HG02840 (cell line): ENCODE data around the gene IL12RB1.
A peak's percentile ranks its signal among the peaks of the same experiment; 100 is the strongest.
"Not testable (repeated sequence)": the region's sequence is repeated elsewhere in the genome, so short reads cannot be mapped to it uniquely, and the experiment has no call there.

Experiments
- ATAC-seq: cut with Tn5 transposase; IDR thresholded peaks from one replicate; pipeline ENCODE4 v1.9.1; 2021; ENCODE audit warnings: mild to moderate bottlenecking, moderate library complexity, moderate number of reproducible peaks; ENCODE audit not compliant: unreplicated experiment, low FRiP score

The IL12RB1 gene

GRCh38 chr19:18091217-18091608, 4.5 kb upstream of the IL12RB1 start:
- no peak for ATAC-seq

DNA sequence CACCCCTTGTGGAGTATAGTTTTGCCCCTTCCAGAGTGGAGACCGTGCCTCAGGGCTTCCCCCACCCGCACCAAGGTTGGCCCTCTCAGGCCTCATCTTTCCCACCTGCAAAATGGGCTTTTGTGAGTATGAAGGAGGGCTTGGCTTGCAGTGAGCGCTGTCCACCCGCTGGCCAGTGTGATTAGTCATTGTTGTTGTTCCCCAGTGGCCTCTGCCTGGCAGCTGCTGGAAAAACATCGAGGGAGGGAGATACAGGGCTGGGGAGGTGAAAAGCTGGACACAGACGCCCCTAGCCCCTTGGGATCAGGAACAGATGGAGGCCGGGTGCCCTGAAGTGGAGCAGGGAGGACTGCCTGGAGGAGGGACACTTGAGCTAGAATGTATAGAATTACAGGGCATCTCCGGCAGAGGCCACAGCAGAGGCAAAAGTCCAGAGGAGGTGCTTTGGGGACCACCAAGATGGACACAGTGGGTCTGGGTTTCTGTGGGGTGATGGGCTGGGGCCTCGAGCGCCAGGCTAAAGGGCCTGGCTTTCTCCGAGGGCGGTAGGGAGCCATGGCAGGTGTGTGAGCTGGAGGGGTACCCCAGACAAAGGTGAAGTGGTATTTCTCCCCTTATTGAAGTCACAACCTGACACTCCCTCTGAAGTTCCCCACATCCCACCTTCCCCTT, 3.9 kb upstream of the IL12RB1 start:
- no peak for ATAC-seq

DNA sequence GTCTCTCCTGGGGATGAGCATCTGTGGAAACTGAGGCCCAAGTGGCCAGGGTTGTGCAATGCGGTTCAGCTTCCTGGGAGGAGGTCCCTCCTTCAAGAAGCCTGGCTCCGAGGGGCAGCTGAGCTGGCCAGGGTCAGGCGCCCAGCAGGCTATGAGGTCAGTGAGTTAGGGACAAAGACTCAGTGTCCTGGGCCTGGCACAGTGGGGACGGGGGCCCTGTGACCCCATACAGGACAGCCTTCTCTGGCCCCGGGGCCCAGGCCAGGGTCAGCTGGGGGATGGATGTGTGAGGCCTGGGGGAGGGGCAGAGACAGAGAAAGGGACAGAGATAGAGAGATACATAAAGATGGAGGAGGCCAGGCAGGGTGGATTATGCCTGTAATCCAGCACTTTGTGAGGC, 3.0 kb upstream of the IL12RB1 start:
- ATAC-seq, result no peak

DNA sequence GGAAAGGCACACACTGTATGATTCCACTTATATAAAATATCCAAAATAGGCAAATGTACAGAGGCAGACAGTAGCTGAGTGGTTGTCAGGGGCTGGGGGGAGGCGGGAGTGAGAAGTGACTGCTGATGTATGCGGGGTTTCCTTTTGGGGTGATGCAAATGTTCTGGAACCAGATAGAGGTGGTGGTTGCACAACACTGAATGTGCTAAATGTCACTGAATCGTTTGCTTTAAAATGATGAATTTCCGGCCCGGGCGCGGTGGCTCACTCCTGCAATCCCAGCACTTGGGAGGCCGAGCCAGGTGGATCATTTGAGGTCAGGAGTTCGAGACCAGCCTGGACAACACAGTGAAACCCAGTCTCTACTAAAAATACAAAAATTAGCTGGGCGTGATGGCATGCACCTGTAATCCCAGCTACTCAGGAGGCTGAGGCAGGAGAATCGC, 2.4 kb upstream of the IL12RB1 start:
- not testable (repeated sequence) for ATAC-seq

DNA sequence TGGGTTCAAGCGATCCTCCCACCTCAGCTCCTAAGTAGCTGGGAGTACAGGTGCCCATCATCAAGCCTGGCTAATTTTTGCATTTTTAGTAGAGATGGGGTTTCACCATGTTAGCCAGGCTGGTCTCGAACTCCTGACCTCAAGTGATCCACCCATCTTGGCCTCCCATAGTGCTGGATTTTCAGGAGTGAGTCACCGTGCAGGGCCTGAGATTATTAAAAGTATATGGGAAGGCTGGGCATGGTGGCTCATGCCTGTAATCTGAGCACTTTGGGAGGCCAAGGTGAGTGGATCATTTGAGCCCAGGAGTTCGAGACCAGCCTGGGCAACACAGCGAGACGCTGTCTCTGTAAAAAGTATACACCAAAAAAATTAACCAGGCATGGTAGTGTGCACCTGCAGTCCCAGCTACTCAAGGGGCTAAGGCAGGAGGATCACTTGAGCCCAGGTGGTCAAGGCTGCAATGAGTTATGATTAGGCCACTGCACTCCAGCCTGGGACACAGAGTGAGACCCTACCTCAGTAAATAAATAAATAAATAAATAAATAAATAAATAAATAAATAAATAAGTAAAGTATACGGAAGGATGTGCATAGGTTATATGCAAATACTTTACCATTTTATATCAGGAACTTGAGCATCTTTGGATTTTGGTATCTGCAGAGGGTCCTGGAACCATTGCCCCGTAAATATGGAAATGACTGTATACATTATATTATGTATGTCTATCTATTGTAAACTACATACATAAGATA, 854 bp downstream of the IL12RB1 start:
- no peak for ATAC-seq

DNA sequence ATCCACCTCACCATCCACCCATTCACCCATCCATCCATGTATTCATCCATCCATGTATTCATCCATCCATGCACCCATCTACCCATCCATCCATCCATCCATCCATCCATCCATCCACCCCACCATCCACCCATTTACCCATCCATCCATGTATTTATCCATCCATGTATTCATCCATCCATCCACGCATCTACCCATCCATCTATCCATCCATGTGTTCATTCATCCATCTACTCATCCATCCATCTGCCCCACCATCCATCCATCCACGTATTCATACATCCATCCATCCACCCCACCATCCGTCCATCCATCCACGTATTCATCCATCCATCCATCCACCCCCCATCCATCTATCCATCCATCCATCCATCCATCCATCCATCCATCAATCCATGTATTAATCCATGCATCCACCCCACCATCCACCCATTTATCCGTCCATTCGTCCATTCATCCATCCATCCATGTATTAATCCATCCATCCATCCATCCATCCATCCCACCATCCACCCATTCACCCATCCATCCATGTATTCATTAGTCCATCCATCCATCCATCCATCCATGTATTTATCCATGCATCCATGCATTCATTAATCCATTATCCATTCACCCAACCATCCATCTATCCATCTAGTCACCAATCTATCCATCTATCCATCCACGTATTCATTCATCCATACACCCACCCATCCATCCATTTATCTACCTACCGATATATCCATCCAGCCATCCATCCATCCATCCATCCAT, 2.6 kb downstream of the IL12RB1 start:
- ATAC-seq, result no peak

GRCh38 chr19:18074192-18074591, 12.5 kb downstream of the IL12RB1 start:
- ATAC-seq, result no peak

DNA sequence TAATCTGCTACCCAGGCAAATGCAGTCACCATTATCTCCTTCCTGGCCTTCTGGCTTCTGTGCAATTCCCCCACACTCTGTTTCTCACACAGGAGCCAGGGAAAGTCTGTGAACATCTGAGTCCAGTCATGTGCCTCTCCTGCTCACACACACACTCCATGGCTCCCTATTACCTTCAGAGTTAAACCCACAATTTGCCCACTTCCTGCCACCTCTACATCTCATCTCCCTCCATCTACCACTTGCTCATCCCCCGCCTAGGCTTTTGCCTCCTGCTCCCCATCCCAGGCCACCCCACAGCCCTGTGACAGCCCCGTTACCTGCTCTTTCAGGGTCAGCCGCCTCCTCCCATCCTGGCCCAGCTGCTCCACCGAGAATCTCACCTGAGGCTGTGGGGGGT, 13.5 kb downstream of the IL12RB1 start:
- ATAC-seq, result no peak

DNA sequence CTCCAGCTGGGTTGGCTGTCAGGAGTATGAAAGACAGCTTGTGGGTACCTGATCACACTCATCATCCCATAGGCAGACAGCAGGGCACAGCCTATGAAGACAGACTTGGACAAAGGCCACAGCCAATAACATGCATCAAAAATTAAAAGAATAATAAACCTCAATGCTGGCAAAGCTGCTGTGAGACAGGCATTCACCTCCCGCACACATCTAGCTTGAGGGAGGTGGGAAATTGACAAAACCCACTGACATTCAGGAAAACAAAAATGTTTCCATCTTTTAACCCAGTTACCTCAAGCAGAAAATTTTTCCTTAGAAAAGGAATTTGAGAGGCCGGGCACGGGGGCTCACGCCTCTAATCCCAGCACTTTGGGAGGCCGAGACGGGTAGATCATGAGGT, 14.4 kb downstream of the IL12RB1 start:
- ATAC-seq, result no peak

GRCh38 chr19:18070181-18070580, 16.6 kb downstream of the IL12RB1 start:
- ATAC-seq, result no peak

DNA sequence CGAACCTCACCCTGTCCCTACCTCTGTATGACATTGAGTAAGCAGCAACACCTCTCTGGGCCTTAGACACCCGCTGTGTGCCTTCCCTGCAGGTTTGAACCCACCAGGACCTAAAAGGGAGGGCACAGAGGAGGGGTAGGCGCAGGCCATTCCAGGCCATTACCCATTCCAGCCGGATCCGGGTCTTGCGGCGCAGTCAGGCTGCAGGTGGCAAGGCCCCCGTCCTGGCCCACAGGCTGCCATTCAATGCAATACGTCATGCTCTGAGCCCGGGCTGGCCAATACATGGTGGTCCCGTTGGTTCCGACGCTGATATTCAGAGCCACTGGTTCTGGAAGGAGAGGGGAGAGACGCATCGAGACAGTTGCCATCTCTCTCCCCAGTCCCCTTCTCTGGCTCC, 17.4 kb downstream of the IL12RB1 start:
- no peak for ATAC-seq

GRCh38 chr19:18068395-18068794, 18.3 kb downstream of the IL12RB1 start:
- ATAC-seq, result no peak

DNA sequence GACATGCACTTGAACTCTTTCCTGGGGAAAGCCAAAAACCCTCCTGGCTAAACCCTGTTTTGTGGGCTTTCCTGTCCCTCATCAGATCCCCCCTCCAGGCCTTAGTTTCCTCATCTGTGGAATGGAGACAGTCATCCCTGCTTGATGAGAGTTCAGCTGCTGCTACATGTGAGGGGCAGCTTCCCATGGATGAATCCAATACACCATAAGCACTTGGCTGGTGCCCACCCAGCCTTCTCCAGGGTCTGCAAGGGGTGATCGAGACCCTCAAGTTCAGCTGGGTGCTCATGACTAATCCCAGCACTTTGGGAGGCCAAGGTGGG, 21.6 kb downstream of the IL12RB1 start:
- no peak for ATAC-seq

DNA sequence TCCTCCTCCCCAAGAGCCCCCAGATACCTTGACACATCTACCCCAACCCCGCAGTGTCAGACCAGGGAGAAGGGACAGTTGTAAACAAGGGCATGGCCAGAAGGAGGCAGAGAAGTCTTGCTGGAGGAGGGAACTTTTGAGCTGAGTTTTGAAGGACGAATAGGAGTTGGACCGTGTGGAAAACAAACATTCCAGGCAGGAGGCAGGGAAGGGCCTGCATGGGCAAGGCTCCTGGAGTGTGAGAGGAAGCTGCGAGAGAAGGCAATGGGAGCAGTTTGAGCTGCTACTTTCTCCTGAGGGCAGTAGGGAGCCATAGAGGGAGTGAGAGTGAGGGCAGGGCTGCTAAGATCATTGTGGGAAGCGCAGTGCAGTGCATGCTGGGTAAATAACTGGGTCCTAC, 23.3 kb downstream of the IL12RB1 start:
- ATAC-seq, result no peak

- no peak for ATAC-seq
Measured at GRCh38 chr19:18062028-18062427, 24.7 kb downstream of the IL12RB1 start.

- no peak for ATAC-seq
Measured at GRCh38 chr19:18060472-18060871, 26.3 kb downstream of the IL12RB1 start.

- no peak for ATAC-seq
Measured at GRCh38 chr19:18059902-18060301, 26.8 kb downstream of the IL12RB1 start.

- ATAC-seq, result no peak
Measured at GRCh38 chr19:18059297-18059696, 27.4 kb downstream of the IL12RB1 start.

DNA sequence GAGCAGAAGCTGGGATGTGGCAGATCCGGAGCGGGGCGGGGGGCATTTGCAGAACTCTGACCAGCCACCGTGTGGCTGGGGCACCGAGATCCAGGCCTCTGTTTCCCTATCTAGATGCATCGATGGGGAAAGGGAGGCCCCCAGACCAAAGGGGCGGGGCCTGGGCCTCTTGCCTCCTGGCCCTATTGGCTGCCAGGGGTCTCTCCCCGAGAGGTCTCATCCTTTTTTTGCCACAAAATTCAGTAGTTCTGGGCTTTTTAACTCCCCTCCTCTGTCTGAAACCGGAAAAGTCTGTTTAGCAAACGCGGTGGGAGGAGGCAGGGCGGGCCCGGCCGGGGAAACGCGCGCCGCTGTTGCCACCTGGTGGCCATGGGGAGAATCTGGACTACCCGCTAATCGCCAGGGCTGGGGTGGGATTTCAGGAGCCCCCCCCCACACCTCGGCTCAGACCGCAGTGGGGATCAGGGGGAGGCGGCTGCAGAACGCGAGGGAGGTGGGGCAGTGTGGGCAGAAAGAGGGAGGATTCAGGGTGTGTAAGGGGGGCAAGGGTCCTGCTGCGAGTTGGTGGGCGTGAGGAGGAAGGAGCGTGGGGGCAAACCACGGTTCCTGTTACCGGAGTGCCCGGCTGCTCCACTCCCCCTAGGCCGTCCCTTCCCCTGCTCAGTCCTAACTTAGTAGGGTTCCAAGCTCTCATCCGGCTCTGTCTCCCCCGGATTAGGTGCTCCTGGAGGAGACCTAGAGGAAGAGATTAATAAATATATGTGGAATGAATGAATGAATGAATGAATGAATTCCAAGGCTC, 28.3 kb downstream of the IL12RB1 start:
- peak; percentile 60 for ATAC-seq

- ATAC-seq, result no peak
Measured at GRCh38 chr19:18057557-18057956, 29.2 kb downstream of the IL12RB1 start.

GRCh38 chr19:18055967-18056366, 30.8 kb downstream of the IL12RB1 start:
- no peak for ATAC-seq
